Right atrium auricular region (tissue), 2 donors: ENCODE data around the gene RAI1. TPM values are rescaled to one million over a fixed set of nuclear protein-coding genes. Genes with fewer than 3 reads are reported as not detected.
"Not testable (repeated sequence)": the region's sequence is repeated elsewhere in the genome, so short reads cannot be mapped to it uniquely, and the experiment has no call there.

Experiments
- DNase-seq: peaks from one replicate; pipeline ENCODE4 v3.0.0-alpha.2; 2019; ENCODE audit warnings: low spot score
- H3K27ac ChIP-seq, 2 donors: fragments of 200-600 bp; sonication (generic); 1 replicate in 1 of 2; 2 replicates in 1 of 2; pipeline ENCODE4 v1.5.1; 2016 to 2019
- H3K27me3 ChIP-seq, 2 donors: fragments of 200-600 bp; sonication (generic); one replicate each; pipeline versions ENCODE4 v1.5.1 to v1.6.0; 2017 to 2019
- H3K36me3 ChIP-seq: fragments of 200-600 bp; sonication (generic); one replicate; pipeline ENCODE4 v1.5.1; 2016
- H3K4me1 ChIP-seq, 2 donors: fragments of 200-600 bp; sonication (generic); one replicate each; pipeline versions ENCODE4 v1.5.1 to v1.6.0; 2017 to 2019
- H3K4me3 ChIP-seq, 2 donors: fragments of 200-600 bp; sonication (generic); 1 replicate in 1 of 2; 2 replicates in 1 of 2; pipeline ENCODE4 v1.5.1; 2017 to 2019; ENCODE audit warnings: mild to moderate bottlenecking in 1 of 2, moderate library complexity in 1 of 2
- H3K9me3 ChIP-seq, 2 donors: fragments of 200-600 bp; sonication (generic); one replicate each; pipeline ENCODE4 v1.5.1; 2019
- CTCF ChIP-seq, 2 donors: fragments of 200-600 bp; sonication (generic); IDR thresholded peaks; one replicate each; pipeline ENCODE4 v1.5.1; 2019; ENCODE audit warnings: antibody characterized with exemption in 2 of 2
- total RNA-seq, 2 donors: library from RNA; depleted of rRNA; stranded (reverse); fragments of >200 nt; gene quantifications; one replicate each; pipeline ENCODE4 v1.1.0, GENCODE V29; 2016

The RAI1 gene
- total RNA-seq, 2 donors from 2014 or later: 23.8 to 24.9 TPM

- H3K9me3 ChIP-seq: no peaks in the 10 kb centered on the region
- no peaks in the 10 kb centered on the region for H3K27me3 ChIP-seq
- no peak for TF ChIP-seq CTCF (IDR thresholded peaks at IDR 0.05)
- H3K4me1 ChIP-seq: peaks cover 0 to 50% of the 10 kb centered on the region in 2 donors
- H3K4me3 ChIP-seq: no peak overlapping the region
- DNase-seq: no peak
- peak overlapping the region; percentile 72 to 79 for H3K27ac ChIP-seq
- no peaks in the 10 kb centered on the region for H3K36me3 ChIP-seq
Measured at GRCh38 chr17:17685775-17686291, 4.6 kb downstream of the RAI1 start.

- Histone ChIP-seq H3K9me3 (no peaks in the 10 kb centered on the region), H3K36me3 (no peaks in the 10 kb centered on the region), H3K4me1 (peaks cover 0 to 69% of the 10 kb centered on the region in 2 donors), H3K4me3 (no peak overlapping the region), H3K27ac (no peak overlapping the region), H3K27me3 (no peaks in the 10 kb centered on the region)
- DNase-seq: no peak
- no peak for TF ChIP-seq CTCF (IDR thresholded peaks at IDR 0.05)
Measured at GRCh38 chr17:17689312-17689711, 8.1 kb downstream of the RAI1 start.

- not testable (repeated sequence) for DNase-seq, H3K9me3 ChIP-seq, H3K36me3 ChIP-seq, H3K4me3 ChIP-seq, H3K27ac ChIP-seq, H3K27me3 ChIP-seq
- H3K4me1 ChIP-seq: peaks cover 0 to 64% of the 10 kb centered on the region in 2 donors
Measured at GRCh38 chr17:17690233-17690632, 9.0 kb downstream of the RAI1 start.

- no peaks in the 10 kb centered on the region for H3K27me3 ChIP-seq
- no peaks in the 10 kb centered on the region for H3K36me3 ChIP-seq
- H3K27ac ChIP-seq: peak overlapping the region; percentile 97 to 100
- no peak overlapping the region for H3K4me3 ChIP-seq
- H3K9me3 ChIP-seq: no peaks in the 10 kb centered on the region
- H3K4me1 ChIP-seq: peaks cover 0 to 64% of the 10 kb centered on the region in 2 donors
- no peak for DNase-seq
- no peak for TF ChIP-seq CTCF (IDR thresholded peaks at IDR 0.05)
Measured at GRCh38 chr17:17691468-17692263, 10.4 kb downstream of the RAI1 start.

- H3K36me3 ChIP-seq: no peaks in the 10 kb centered on the region
Measured at GRCh38 chr17:17692353-17693252, 11.3 kb downstream of the RAI1 start.

More at GRCh38 chr17:17692353-17693252, 11.3 kb downstream of the RAI1 start:
- Histone ChIP-seq H3K4me1 (peaks cover 0 to 68% of the 10 kb centered on the region in 2 donors), H3K27ac (peak overlapping the region; percentile 97 to 100), H3K27me3 (no peaks in the 10 kb centered on the region), H3K4me3 (no peak overlapping the region), H3K9me3 (no peaks in the 10 kb centered on the region)
- no peak for DNase-seq
- no peak for TF ChIP-seq CTCF (IDR thresholded peaks at IDR 0.05)
